IPS-20b (cell line): ENCODE measurements around the gene HABP2.

ENCODE experiments used
- H3K27ac ChIP-seq: one replicate; pipeline ENCODE4 v1.5.1; 2013; ENCODE audit warnings: low read length
- H3K27me3 ChIP-seq: 2 replicates; pipeline ENCODE4 v1.6.1; 2013; ENCODE audit warnings: mild to moderate bottlenecking, low read length, inconsistent platforms; ENCODE audit not compliant: insufficient read depth
- H3K36me3 ChIP-seq: 2 replicates; pipeline ENCODE4 v1.6.1; 2013; ENCODE audit warnings: low read depth, mild to moderate bottlenecking, inconsistent platforms, low read length, moderate library complexity; ENCODE audit not compliant: insufficient read depth
- H3K4me1 ChIP-seq: 2 replicates; pipeline ENCODE4 v1.6.1; 2013; ENCODE audit warnings: mild to moderate bottlenecking, control low read depth, inconsistent platforms, low read length, moderate library complexity; ENCODE audit not compliant: insufficient read depth
- H3K4me3 ChIP-seq: 2 replicates; pipeline ENCODE4 v1.5.1; 2013; ENCODE audit warnings: mild to moderate bottlenecking, low read length, inconsistent platforms
- H3K9ac ChIP-seq: 2 replicates; pipeline ENCODE4 v1.6.1; 2013; ENCODE audit warnings: low read depth, mild to moderate bottlenecking, inconsistent platforms, low read length, moderate library complexity
- H3K9me3 ChIP-seq: 2 replicates; pipeline ENCODE4 v1.6.1; 2013; ENCODE audit warnings: mild to moderate bottlenecking, low read depth, low read length, inconsistent platforms; ENCODE audit not compliant: insufficient read depth

Gene HABP2

DNA sequence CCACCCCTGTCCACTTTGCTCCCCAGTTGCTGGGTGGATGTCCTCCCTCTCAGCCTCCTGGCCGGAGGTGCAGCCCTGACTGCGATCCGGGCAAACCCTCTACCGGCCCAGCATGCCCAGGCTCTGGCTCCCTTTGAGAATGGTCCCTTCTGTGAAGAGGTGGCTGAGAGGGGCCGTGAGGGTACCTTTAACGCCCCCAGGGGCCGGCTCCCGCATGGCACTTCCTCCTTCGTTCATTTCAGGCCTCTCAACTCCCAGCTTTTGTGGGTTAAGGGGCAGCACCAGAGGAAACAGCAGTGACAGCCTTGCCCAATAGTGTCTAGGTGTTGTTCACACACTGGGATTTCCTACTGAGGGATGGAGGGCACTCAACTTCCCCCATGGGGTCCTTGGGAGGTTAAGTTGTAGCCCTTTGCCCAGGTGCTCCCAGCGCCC is 33.2 kb upstream of the HABP2 start:
- Histone ChIP-seq H3K27ac (no peak overlapping the region), H3K4me3 (no peak overlapping the region), H3K27me3 (peaks cover 2% of the 10 kb centered on the region; the same call in 1 of the 2 replicates), H3K9me3 (no peaks in the 10 kb centered on the region), H3K4me1 (no peaks in the 10 kb centered on the region), H3K9ac (no peak overlapping the region), H3K36me3 (no peaks in the 10 kb centered on the region)

DNA sequence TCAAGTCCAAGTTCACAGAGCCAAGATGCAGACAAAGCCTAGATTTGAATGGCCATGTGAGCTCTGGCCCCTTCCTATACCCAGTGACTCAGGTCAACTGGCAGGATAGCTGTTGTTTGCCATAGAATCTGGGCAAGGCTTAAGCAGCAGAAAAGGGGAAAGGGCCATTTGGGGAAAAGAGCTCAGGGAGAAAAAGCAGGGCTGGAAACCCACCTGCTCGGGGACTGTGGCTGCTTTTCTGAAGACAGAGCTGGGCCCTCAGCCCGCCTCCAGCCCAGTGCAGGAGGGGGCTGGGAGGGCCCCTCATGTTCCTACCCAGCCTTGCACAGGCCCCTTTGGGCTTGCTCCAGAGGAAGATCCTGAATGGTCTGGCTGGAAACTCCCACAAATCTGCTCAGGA is 32.6 kb upstream of the HABP2 start:
- H3K4me3 ChIP-seq, result no peak overlapping the region
- peaks cover 7% of the 10 kb centered on the region; the same call in 1 of the 2 replicates for H3K27me3 ChIP-seq
- H3K4me1 ChIP-seq, result no peaks in the 10 kb centered on the region
- no peak overlapping the region for H3K27ac ChIP-seq
- H3K36me3 ChIP-seq, result no peaks in the 10 kb centered on the region
- no peaks in the 10 kb centered on the region for H3K9me3 ChIP-seq
- no peak overlapping the region for H3K9ac ChIP-seq

DNA sequence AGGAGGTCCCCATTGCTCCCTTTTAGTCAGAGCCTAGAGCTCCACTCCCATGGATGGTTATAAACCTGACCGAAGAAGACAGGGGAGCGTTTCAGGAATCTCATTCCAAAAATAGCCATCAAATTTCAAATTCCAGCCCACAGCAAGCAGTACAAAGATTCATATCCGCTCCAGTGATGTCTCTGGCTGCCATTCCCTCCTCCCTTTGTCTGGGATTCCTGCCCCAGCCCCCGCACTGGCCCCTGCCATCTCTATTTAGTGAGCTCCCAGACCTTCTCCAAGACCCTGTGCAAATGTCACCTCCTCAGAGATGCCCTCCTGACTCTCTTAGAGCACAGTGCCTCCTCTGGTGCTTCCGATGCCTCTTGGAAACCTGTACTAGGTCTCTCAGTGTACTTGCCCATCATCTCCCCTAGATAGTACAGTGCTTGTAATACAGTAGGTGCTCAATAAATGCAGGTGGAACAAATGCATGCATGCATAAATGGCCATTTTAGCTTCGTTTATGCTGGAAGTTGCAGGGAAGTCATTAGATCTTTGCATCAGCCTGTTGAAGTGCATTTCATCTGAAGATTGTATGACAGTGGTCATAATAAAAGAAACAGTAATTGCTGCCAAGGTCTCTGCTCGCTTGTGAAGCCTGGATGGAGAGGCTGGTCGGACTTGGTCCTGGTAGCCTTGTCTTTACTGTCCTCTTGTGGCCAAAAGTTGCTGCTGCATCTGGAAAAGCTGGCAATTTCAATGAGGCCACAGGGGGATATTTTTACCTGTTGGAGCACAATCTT is 32.0 kb upstream of the HABP2 start:
- no peaks in the 10 kb centered on the region for H3K9me3 ChIP-seq
- H3K36me3 ChIP-seq, result no peaks in the 10 kb centered on the region
- no peak overlapping the region for H3K4me3 ChIP-seq
- no peak overlapping the region for H3K9ac ChIP-seq
- H3K4me1 ChIP-seq, result no peaks in the 10 kb centered on the region
- H3K27ac ChIP-seq, result no peak overlapping the region
- H3K27me3 ChIP-seq, result peaks cover 9% of the 10 kb centered on the region; the same call in 1 of the 2 replicates

DNA sequence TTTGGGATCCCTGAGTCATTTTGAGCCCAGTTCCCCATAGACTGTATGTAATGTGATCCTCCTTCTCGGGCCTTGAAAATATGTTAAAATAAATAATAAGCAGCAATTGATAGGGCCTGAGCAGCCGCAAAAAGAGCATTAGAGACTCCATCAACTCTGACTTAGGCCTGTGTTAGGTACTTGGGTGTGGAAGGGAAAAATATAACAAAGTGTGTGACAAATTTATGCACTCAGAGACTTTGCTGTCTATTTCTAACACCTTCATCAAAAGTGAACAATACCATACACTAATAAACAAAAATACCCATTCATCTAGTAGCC is 31.4 kb upstream of the HABP2 start:
- Histone ChIP-seq H3K36me3 (no peaks in the 10 kb centered on the region), H3K9me3 (no peaks in the 10 kb centered on the region), H3K27me3 (peaks cover 9% of the 10 kb centered on the region; the same call in 1 of the 2 replicates), H3K9ac (no peak overlapping the region), H3K4me1 (no peaks in the 10 kb centered on the region), H3K4me3 (no peak overlapping the region), H3K27ac (no peak overlapping the region)

DNA sequence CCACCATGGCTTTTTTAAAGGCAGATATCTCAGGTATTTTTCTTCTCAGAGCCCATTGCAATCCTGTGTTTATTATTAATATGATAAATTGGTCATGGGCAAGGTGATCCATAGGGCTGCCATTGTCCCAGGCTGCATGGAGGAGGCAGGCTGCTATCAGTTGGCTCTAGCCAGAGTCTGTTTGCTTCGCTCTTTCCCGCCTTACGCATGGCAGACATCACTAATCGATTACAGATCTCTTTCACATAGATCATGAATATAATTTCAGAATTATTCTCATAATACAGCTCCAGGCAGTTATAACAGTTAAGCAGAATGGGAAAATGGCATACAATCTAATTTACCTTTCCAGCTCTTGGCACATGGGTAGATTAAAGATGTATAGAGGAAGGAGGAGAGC is 30.4 kb upstream of the HABP2 start:
- Histone ChIP-seq H3K27ac (no peak overlapping the region), H3K4me1 (no peaks in the 10 kb centered on the region), H3K36me3 (no peaks in the 10 kb centered on the region), H3K27me3 (peaks cover 9% of the 10 kb centered on the region; the same call in 1 of the 2 replicates), H3K9me3 (no peaks in the 10 kb centered on the region), H3K9ac (no peak overlapping the region), H3K4me3 (no peak overlapping the region)

DNA sequence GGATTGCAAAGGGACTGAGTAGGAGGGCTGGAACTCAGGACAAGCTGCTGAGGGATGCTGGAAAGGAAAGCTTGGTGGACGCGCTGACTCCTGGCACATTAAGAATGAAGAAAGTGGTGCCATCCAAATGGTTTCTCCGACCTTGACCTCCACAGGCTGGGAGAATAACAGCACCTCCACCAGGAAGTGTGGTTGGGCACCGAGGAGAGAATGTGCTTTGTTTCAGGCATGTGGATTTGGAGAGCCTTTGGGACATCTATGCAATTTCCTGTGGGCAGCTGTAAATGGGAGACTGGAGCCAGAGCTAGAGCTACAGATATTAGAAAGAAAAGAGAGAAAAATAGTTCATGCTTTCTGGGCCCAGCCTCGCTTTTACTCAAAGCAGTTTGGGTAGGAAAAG is 29.8 kb upstream of the HABP2 start:
- Histone ChIP-seq H3K4me3 (no peak overlapping the region), H3K9me3 (no peaks in the 10 kb centered on the region), H3K36me3 (no peaks in the 10 kb centered on the region), H3K27ac (no peak overlapping the region), H3K9ac (no peak overlapping the region), H3K4me1 (no peaks in the 10 kb centered on the region), H3K27me3 (peaks cover 12% of the 10 kb centered on the region; the same call in 1 of the 2 replicates)

GRCh38 chr10:113523628-113524027 is 29.2 kb upstream of the HABP2 start:
- H3K27me3 ChIP-seq, result peaks cover 16% of the 10 kb centered on the region; the same call in 1 of the 2 replicates
- no peak overlapping the region for H3K4me3 ChIP-seq
- no peaks in the 10 kb centered on the region for H3K9me3 ChIP-seq
- no peak overlapping the region for H3K27ac ChIP-seq
- H3K36me3 ChIP-seq, result no peaks in the 10 kb centered on the region
- H3K4me1 ChIP-seq, result no peaks in the 10 kb centered on the region
- no peak overlapping the region for H3K9ac ChIP-seq

DNA sequence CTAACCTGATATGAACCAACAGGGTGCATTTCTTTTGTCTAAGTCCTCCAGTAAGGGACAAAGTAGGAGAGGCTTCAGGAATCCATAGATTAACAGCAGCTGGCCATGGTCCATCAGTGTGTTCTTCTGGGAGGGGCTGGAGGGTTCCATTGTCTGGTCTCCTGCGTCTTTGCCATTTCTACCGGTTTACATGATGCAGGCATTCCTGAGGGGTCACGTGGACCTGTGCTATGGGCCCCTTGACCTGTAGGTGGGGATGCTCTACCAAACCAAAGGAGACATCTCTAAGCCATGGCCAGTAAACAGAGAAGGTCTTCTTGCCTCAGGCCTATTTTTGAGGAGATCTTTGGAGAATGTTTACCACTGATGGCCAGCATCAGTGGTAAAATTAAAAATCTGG is 28.7 kb upstream of the HABP2 start:
- Histone ChIP-seq H3K4me3 (no peak overlapping the region), H3K9ac (no peak overlapping the region), H3K27ac (no peak overlapping the region), H3K27me3 (peaks cover 20% of the 10 kb centered on the region; the same call in 1 of the 2 replicates), H3K36me3 (no peaks in the 10 kb centered on the region), H3K4me1 (no peaks in the 10 kb centered on the region), H3K9me3 (no peaks in the 10 kb centered on the region)

DNA sequence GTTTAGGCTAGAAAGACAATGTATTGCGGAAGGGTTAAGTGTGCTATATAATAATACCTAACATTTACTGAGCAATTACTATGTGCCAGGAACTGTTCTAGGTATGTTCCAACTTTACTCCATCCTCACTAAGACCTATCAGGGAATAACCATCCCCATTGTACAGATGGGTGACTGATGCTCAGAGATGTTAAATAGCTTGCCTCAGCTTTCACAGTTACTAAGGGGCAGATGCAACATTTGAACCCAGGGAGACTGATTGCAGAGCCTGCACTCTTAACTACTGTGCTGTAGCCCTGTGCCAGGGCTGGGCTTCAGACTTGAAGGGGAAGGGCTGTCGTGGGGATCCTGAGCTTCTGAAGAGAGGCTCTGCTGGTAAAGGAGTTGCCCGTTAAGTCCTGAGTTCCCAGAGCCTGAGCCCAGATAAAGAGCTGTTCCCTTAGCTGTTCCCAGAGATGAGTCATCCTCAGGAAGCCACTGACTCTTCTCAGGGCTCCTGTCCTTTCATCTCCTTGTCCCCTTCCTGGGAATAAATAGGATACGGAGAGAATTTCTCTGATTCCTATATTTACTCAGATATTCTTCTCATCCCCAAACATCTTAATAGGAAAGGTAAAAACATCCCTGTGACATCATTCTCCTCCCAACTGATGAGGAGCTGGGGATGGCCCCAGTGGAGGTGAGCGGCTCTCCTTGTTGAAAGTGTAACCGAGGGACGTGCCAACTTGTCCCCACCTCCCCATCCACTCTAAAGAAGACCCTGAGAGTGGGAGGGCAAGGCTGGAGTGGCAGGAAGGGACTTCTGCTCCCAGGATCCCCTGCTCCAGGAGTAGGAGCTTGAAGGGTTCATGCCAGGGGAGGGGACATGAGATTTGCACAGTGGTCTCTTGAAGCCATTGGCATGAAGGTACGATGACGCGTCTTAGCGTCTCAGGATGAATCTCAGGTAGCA is 28.0 kb upstream of the HABP2 start:
- no peak overlapping the region for H3K4me3 ChIP-seq
- H3K27ac ChIP-seq, result no peak overlapping the region
- no peaks in the 10 kb centered on the region for H3K9me3 ChIP-seq
- H3K4me1 ChIP-seq, result no peaks in the 10 kb centered on the region
- H3K27me3 ChIP-seq, result peaks cover 26% of the 10 kb centered on the region; the same call in 1 of the 2 replicates
- H3K9ac ChIP-seq, result no peak overlapping the region
- H3K36me3 ChIP-seq, result no peaks in the 10 kb centered on the region

DNA sequence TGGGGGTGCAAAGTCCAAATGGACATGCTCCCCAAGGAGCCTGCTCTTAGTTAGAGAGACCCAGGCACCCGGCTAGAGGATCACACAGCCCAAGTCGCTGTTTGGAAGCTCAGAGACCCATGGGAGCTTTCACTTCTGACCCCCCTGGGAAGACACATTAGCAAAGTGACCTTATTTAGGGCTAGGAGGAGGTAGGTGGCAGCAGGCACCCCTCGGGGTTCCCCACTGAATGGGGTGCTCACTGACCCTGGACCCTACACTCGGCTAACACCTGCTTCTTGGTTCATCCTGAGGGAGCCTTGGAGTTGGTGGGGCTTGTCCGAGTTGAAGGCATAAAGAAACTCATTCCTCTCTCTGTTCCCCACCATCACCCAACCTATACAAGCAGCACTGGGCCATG is 27.1 kb upstream of the HABP2 start:
- Histone ChIP-seq H3K4me3 (no peak overlapping the region), H3K4me1 (no peaks in the 10 kb centered on the region), H3K9me3 (no peaks in the 10 kb centered on the region), H3K27me3 (peaks cover 33% of the 10 kb centered on the region; the same call in 1 of the 2 replicates), H3K36me3 (no peaks in the 10 kb centered on the region), H3K27ac (no peak overlapping the region), H3K9ac (no peak overlapping the region)

GRCh38 chr10:113527211-113527906 is 25.5 kb upstream of the HABP2 start:
- no peak overlapping the region for H3K9ac ChIP-seq
- H3K4me1 ChIP-seq, result no peaks in the 10 kb centered on the region
- no peak overlapping the region for H3K27ac ChIP-seq
- peaks cover 34% of the 10 kb centered on the region; the same call in 1 of the 2 replicates for H3K27me3 ChIP-seq
- H3K36me3 ChIP-seq, result no peaks in the 10 kb centered on the region
- no peak overlapping the region for H3K4me3 ChIP-seq
- H3K9me3 ChIP-seq, result no peaks in the 10 kb centered on the region
